GM19025 (cell line): Measurements from ENCODE around the gene NFE2L1.
"Not testable (repeated sequence)": the region's sequence is repeated elsewhere in the genome, so short reads cannot be mapped to it uniquely, and the experiment has no call there.

ENCODE experiments used
- ATAC-seq: cut with Tn5 transposase; IDR thresholded peaks from one replicate; pipeline ENCODE4 v1.9.1; 2021; ENCODE audit warnings: mild to moderate bottlenecking, low read depth, moderate library complexity; ENCODE audit not compliant: unreplicated experiment

The NFE2L1 gene

DNA sequence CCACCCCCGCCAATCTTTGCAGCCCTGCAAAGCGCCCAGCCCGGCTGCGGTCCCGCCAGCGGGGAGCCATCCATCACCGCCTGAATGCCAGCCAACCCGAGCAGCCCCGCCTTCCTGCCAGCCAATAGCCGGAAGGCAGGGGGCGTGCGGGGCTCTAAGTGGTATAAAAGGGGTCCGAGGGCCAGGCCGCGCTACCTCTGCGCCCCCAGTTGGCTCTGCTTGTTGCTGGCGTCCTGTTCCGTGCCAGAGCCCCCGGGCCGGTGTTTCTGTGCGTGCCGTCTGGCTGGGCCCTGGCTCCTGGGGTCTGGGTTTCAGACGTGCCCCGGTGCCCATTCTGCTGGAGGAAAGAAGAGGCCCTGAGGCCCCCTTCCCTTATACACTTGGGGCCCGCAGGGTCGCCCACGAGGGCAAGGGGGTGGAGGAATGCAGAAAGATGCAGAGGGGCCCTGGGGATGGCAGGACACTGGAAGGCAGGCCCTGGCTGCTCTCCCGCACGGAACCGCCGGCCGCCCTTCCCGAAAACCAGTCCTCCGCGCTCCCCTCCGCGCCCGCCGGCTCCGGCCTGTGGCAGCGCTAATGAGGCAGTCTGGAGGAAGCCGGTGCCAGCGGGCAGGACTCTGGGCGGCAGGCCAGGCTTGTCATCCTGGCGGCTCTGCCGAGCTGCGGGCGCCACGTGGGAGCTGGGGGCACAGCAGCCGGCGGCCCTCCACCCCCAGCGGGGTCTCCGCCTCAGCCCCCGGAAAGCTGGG is 24.6 kb upstream of the NFE2L1 start:
- ATAC-seq: no peak

GRCh38 chr17:48024149-48025039 is 23.8 kb upstream of the NFE2L1 start:
- no peak for ATAC-seq

GRCh38 chr17:48025040-48025903 is 22.9 kb upstream of the NFE2L1 start:
- ATAC-seq: peak; percentile 87

DNA sequence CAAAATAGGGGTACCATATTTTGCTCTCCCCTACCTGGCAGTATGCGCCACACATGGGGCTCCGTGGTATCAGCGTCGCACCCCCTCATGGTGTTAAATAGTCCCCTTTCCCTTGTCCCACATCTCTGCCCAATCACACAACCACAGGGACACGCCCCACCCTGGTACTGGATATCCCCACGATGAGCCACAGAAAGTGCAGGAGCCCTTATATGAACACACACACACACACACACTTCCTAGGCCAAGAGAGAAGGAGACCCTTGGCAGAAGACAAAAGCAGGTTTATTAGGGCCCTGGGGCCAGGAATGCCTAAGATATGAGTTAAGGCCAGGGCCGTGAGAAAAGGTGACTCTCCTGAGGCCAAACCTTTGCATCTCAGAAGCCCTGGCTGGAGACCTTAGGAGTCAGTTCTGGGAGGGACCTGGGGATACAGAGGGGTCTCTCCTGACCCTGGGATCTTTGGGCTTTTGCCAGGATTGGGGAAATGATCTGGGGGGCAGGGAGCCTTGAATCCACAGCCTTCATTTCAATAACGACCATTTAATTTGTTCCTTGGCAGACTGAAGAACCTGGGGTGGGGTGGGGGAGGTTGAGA is 22.2 kb upstream of the NFE2L1 start:
- no peak for ATAC-seq

DNA sequence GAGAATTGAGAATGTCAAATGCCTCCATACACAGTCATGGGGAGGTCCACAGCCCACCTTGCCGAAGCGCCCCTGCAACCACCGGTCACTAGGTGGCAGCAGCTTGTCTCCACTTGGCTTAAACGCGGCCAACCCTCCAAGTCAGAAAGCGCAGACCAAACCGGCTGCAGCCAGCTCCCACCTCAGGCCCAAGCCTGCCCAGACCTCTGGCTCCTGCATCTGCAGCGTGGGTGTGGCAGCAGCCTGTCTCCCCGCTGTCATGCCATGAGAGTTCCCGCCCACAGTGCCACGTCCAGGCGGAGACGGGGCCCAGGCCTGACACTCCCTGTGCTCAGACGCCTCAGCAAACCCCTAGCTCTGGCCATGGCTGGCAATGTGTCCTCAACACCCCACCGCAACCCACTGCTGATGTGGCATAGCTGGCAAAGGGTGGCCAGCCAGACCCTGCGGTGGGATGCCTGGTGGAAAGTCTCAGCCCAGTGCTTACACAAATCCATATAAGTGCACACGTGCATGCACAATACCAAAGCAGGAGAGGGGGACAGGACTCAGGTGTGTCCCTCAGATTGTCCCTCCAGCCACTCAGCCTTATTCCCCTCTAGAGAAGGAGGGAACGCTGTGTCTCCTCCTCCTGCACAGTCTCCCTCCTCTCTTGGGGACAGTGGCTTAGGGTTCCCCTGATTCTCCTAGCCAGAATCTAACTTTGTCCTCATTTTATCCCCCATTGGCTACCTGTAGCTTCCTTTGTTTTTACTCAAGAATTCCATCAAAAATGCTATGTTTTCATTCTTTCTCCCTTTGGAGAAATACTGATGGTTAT is 21.4 kb upstream of the NFE2L1 start:
- ATAC-seq: no peak

DNA sequence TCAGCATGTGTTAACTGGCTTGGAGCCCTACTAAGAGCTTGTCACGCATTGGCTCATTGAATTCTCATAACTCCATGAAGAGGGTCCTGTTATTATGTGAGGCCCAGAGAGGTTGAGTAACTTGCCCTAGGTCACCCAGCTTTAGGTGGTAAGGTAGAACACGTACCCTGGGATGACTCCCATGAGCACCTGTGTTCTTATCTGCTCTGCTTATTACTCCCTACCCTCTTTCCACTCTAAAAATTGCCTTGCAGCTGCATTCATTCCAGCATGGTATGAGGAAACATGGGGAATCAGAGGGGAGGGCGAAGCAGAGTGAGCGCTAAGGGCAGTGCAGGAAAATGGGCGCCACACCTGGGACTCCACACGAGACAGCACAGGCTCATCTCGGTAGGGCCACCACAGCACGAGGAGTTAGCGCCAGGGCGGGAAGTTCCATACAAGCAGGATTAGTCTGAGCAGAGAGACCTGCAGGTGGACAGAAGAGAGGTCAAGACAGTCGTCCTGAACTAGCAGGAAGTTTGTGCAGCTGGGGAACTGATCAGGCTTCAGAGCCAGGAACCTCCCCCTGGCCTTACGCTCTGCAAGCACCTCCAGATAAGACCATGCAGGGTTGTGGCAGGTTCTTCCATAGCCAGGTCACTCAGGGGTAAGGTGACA is 20.7 kb upstream of the NFE2L1 start:
- no peak for ATAC-seq

DNA sequence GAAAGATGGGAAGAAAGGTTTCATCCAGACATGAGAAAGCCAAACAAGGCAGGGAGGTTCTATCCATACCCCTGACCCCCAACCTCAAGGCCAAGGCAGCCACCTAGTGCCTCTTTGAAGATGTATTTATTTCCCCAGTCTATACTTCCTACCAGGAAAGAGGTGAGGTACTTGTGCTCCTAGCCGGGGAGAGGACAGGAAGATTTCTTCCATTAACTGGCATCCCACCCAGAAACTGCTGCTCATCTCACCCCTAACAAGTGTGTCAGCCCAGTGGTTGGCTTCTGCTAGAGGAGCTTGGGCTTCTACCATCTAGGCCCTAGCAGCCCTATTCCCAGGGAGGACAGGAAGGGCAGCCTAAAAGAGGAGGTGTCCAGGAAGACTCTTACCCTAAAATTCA is 19.4 kb upstream of the NFE2L1 start:
- ATAC-seq: no peak

DNA sequence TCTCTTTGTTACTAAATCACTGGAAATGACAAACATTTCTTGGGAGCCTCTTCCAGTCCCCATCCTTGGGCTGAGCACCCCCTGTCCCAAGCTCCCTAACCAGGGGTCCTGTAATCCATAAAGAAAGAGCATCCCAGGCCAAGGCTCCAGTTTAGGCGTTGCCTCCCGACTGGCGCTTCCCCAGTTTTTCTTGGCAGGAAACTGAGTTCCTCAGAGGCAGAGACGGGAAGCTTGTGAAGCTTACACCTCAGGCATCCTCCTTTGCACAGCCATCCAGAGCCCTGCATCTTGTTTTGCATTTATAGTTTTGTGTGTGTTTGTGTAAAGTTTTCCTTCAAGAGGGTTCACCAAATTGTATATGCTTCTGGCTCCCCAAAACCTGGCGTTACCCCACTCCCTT is 17.6 kb upstream of the NFE2L1 start:
- ATAC-seq: no peak

GRCh38 chr17:48031966-48032365 is 16.2 kb upstream of the NFE2L1 start:
- ATAC-seq: no peak

DNA sequence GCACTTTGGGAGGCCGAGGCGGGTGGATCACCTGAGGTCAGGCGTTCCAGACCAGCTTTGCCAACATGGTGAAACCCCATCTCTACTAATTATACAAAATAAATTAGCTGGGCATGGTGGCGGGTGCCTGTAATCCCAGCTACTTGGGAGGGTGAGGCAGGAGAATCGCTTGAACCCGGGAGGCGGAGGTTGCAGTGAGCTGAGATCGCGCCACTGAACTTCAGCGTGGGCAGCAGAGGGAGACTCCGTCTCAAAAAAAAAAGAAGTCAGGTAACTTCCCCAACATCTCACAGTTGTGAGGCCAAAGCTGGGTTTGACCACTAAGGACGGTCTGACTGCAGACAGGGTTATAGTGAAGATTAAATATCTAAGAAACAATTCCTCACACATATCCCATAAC is 13.4 kb upstream of the NFE2L1 start:
- not testable (repeated sequence) for ATAC-seq

- ATAC-seq: no peak
Observed at GRCh38 chr17:48036693-48037035, 11.5 kb upstream of the NFE2L1 start.

- ATAC-seq: no peak
Observed at GRCh38 chr17:48037036-48037837, 10.9 kb upstream of the NFE2L1 start, which contains the start of gene COPZ2. Gene COPZ2, minus strand, starts transcription at chr17:48037797. Its CDS starts 20 bp downstream, at chr17:48037777.

DNA sequence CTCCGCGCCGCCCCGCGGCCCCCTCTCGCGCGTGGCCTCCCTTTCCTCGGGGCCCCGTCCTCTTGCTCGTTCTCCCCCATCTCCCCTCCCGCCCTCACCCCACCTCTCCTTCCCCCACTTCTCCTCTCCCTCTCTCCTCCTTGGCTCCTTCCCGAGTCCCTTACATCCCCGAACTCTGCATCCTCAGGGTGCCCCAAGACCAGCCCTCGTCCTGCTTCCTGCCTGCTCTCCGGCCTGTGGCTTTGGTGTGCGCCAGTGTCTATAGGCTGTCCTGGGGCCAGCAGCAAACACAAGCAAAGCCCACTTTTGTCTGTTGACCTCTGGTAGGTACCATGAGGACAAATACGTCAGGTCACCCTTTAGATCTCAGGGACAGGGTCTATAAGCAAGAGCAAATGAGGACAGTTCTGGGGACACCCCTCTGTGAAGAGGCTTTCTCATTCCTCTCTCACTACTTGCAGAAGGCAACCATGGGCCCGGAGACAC is 10.3 kb upstream of the NFE2L1 start:
- ATAC-seq: no peak

DNA sequence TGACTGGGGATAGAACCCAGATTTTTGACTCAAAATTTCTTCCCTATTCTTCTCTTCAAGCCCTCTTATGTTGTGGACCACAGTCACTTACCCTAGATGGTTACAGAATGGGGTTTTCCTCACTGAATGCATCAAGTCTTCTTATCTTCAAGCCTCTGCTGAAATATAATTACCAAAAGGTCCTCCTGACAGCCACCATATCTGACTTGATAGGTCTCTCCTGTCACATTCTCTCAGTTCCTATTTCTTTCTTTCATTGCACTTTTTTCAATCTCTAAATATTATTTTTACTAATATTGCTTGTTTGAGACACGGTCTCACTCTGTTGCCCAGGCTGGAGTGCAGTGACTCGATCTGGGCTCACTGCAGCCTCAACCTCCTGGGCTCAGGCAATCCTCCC is 9.5 kb upstream of the NFE2L1 start:
- no peak for ATAC-seq

DNA sequence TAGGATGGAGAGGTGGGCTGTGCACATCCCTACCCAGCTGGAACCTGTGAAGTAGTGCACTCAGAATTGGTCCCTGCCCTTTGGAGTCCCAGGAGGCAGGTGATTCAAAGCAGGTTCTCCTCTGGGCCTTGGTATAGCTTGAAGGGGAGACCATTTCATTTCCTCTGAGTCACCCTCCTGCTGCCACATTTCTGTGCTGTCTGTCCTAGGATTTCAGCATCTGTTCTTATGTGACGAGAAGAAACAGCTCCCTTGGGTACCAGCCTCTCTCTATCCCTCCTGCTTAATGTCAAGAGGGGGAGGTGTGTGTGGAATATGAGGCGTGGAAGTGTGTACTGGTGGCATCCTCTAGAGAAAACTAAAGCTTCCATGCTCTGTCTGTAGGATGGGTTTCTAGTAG is 5.0 kb upstream of the NFE2L1 start:
- ATAC-seq: no peak

- ATAC-seq: no peak
Observed at GRCh38 chr17:48044851-48045250, 3.3 kb upstream of the NFE2L1 start.

DNA sequence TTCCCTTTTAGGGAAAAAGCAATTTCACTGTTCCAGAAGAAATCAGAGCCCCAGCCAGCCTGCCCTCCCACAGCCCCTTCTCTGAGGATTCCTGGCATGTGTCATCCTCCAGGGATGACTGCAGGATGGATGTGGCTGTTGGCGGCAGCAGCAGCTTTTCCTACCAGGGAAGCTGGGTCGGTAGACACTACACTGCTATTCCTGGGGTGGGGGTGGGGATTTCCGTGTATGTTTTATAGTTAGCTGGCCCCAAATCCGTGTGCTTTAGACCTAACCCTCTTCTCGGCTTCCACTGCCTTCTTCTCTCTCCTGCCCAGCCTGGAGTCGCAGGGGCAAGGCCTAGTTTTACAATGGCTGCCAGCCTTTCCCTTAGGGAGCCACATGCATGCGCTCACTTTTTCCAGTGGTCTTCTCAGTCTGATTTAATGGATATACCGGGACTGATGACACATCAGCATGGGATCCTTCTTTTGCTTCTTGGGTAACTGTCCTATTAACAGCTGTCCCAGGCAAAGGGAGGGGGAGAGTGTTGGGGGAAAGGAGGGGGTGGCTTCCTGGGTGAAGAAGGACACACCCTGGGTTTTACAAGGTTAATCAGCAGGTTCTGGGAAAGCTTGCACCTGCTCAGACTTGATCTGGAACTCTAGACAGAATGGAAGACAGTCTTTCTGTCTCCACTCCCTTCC is 2.7 kb upstream of the NFE2L1 start:
- no peak for ATAC-seq

DNA sequence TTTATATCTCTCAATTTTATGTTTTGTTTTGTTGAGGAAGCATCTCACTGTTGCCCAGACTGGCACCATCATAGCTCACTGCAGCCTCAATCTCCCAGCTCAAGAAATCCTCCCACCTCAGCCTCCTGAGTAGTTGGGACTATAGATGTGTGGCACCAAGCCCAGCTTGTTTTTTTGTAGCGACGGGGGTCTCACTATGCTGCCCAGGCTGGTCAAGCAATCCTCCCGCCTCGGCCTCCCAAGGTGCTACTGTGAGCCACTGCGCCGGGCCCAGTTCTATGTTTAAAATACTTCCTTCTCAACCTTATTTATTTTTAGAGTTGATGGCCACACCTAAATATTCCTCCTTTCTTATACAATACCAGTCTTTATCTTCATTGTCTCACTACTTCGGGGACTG is 1.9 kb upstream of the NFE2L1 start:
- ATAC-seq: no peak
